ENCODE measurements around the gene FBXO4. TPM values are rescaled to one million over a fixed set of nuclear protein-coding genes. Genes with fewer than 3 reads are reported as not detected.
"Not testable (repeated sequence)": the region's sequence is repeated elsewhere in the genome, so short reads cannot be mapped to it uniquely, and the experiment has no call there.

Gene FBXO4
- total RNA-seq, 1 donor from 2014 or later: 3.8 TPM

- intact Hi-C loops (cut with DNase I): no loop called here
- DNase-seq: no peak
- no peak for ATAC-seq (ENCODE audit: poor library complexity)
Measured at GRCh38 chr5:41918105-41918504, 7.0 kb upstream of the FBXO4 start.

GRCh38 chr5:41921166-41921565 lies 3.9 kb upstream of the FBXO4 start:
- DNase-seq (no peak), ATAC-seq (ENCODE audit: poor library complexity) (no peak)
- intact Hi-C loops (cut with DNase I): no loop called here

GRCh38 chr5:41921874-41922273 lies 3.2 kb upstream of the FBXO4 start:
- intact Hi-C loops (cut with DNase I): no loop called here
- no peak for DNase-seq
- ATAC-seq (ENCODE audit: poor library complexity): no peak

- intact Hi-C loops (cut with DNase I): no loop called here
- DNase-seq (no peak), ATAC-seq (ENCODE audit: poor library complexity) (no peak)
Measured at GRCh38 chr5:41924526-41924871, 582 bp upstream of the FBXO4 start.

GRCh38 chr5:41925555-41925951 lies 472 bp downstream of the FBXO4 start:
- intact Hi-C loops (cut with DNase I): loop anchor here (5.0 kb wide), 1 partner anchor 68 kb away; no protein-coding TSS in a partner anchor
- ATAC-seq (ENCODE audit: poor library complexity) (no peak), DNase-seq (no peak)

GRCh38 chr5:41927604-41928003 lies 2.5 kb downstream of the FBXO4 start:
- intact Hi-C loops (cut with DNase I): loop anchor here (5.0 kb wide), 1 partner anchor 70 kb away; no protein-coding TSS in a partner anchor

GRCh38 chr5:41929035-41929434 lies 4.0 kb downstream of the FBXO4 start:
- intact Hi-C loops (cut with DNase I): loop anchor here (5.0 kb wide), 1 partner anchor 72 kb away; no protein-coding TSS in a partner anchor
- no peak for ATAC-seq (ENCODE audit: poor library complexity)

More at GRCh38 chr5:41927604-41928003, 2.5 kb downstream of the FBXO4 start:
- DNase-seq (no peak), ATAC-seq (ENCODE audit: poor library complexity) (no peak)

GRCh38 chr5:41932770-41933169 lies 7.7 kb downstream of the FBXO4 start:
- intact Hi-C loops (cut with DNase I): no loop called here
- ATAC-seq (ENCODE audit: poor library complexity) (no peak), DNase-seq (no peak)

More at GRCh38 chr5:41929035-41929434, 4.0 kb downstream of the FBXO4 start:
- no peak for DNase-seq

GRCh38 chr5:41935544-41935943 lies 10.5 kb downstream of the FBXO4 start:
- ATAC-seq (ENCODE audit: poor library complexity) (no peak), DNase-seq (no peak)
- intact Hi-C loops (cut with DNase I): no loop called here

GRCh38 chr5:41940641-41941040 lies 15.6 kb downstream of the FBXO4 start:
- no peak for DNase-seq
- intact Hi-C loops (cut with DNase I): no loop called here
- ATAC-seq (ENCODE audit: poor library complexity): no peak

- ATAC-seq (ENCODE audit: poor library complexity); DNase-seq; intact Hi-C loops (cut with DNase I): not testable (repeated sequence)
Measured at GRCh38 chr5:41945332-41945955, 20.4 kb downstream of the FBXO4 start.

- no peak for ATAC-seq (ENCODE audit: poor library complexity)
- intact Hi-C loops (cut with DNase I): no loop called here
- DNase-seq: no peak
Measured at GRCh38 chr5:41951224-41951623, 26.1 kb downstream of the FBXO4 start.

- DNase-seq (no peak), ATAC-seq (ENCODE audit: poor library complexity) (no peak)
- intact Hi-C loops (cut with DNase I): no loop called here
Measured at GRCh38 chr5:41954286-41954685, 29.2 kb downstream of the FBXO4 start.

GRCh38 chr5:41955432-41956024 lies 30.4 kb downstream of the FBXO4 start:
- DNase-seq (no peak), ATAC-seq (ENCODE audit: poor library complexity) (no peak)
- intact Hi-C loops (cut with DNase I): no loop called here

GRCh38 chr5:41956943-41957342 lies 31.9 kb downstream of the FBXO4 start:
- intact Hi-C loops (cut with DNase I): no loop called here
- DNase-seq (no peak), ATAC-seq (ENCODE audit: poor library complexity) (no peak)

GRCh38 chr5:41960481-41960880 lies 35.4 kb downstream of the FBXO4 start:
- no peak for ATAC-seq (ENCODE audit: poor library complexity)
- intact Hi-C loops (cut with DNase I): no loop called here
- DNase-seq: no peak

GRCh38 chr5:41961736-41962135 lies 36.7 kb downstream of the FBXO4 start:
- ATAC-seq (ENCODE audit: poor library complexity) (no peak), DNase-seq (no peak)
- intact Hi-C loops (cut with DNase I): no loop called here

GRCh38 chr5:41962491-41962890 lies 37.4 kb downstream of the FBXO4 start:
- ATAC-seq (ENCODE audit: poor library complexity) (no peak), DNase-seq (no peak)
- intact Hi-C loops (cut with DNase I): no loop called here

GRCh38 chr5:41966401-41967105 lies 41.5 kb downstream of the FBXO4 start:
- intact Hi-C loops (cut with DNase I): no loop called here
- DNase-seq (no peak), ATAC-seq (ENCODE audit: poor library complexity) (no peak)

GRCh38 chr5:41967401-41967800 lies 42.3 kb downstream of the FBXO4 start:
- no peak for ATAC-seq (ENCODE audit: poor library complexity)
- no peak for DNase-seq
- intact Hi-C loops (cut with DNase I): no loop called here
